Renal pelvis (tissue), 4 donors: Measurements from ENCODE around the gene OR2D2. TPM values are rescaled to one million over a fixed set of nuclear protein-coding genes. Genes with fewer than 3 reads are reported as not detected.
"Not testable (repeated sequence)": the region's sequence is repeated elsewhere in the genome, so short reads cannot be mapped to it uniquely, and the experiment has no call there.

Experiments used
- DNase-seq: peaks from one replicate; pipeline ENCODE4 v3.0.0-alpha.2; 2013
- polyA plus RNA-seq, 3 donors: library from polyadenylated mRNA; unstranded; fragments of 120-200 nt; gene quantifications; one replicate each; pipeline ENCODE4 v1.2.1, GENCODE V29; 2013; ENCODE audit not compliant: insufficient read length in 3 of 3

Gene OR2D2
- polyA plus RNA-seq, 3 donors: not detected

DNA sequence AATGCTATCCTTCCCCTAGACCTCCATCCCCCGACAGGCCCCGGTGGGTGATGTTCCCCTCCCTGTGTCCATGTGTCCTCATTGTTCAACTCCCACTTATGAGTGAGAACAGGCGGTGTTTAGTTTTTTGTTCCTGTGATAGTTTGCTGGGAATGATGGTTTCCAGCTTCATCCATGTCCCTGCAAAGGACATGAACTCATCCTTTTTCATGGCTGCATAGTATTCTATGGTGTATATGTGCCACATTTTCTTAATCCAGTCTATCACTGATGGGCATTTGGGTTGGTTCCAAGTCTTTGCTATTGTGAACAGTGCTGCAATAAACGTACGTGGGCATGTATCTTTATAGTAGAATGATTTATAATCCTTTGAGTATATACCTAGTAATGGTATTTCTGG is 4.6 kb downstream of the OR2D2 start:
- not testable (repeated sequence) for DNase-seq

DNA sequence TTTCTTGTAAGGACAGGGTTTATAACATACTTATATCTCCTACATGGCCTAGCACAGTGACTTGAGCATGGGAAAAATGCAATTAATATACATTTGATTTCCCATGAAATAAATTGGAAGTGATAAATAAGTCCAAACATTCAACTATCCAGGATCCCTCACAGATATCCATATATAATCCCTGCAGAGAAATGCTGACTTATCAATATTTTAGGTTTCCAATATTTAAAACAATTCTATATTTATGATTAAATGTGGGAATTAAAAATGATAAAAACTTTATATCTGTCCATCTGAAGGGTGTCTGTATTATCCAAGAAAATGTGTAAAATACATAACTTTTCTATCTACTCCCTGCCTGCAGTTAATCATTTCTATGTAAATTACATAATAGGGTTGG is 9.5 kb downstream of the OR2D2 start:
- DNase-seq: no peak

DNA sequence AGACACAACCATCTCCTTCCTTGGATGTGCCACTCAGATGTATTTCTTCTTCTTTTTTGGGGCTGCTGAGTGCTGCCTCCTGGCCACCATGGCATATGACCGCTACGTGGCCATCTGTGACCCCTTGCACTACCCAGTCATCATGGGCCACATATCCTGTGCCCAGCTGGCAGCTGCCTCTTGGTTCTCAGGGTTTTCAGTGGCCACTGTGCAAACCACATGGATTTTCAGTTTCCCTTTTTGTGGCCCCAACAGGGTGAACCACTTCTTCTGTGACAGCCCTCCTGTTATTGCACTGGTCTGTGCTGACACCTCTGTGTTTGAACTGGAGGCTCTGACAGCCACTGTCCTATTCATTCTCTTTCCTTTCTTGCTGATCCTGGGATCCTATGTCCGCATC is 15.4 kb downstream of the OR2D2 start:
- DNase-seq: no peak

DNA sequence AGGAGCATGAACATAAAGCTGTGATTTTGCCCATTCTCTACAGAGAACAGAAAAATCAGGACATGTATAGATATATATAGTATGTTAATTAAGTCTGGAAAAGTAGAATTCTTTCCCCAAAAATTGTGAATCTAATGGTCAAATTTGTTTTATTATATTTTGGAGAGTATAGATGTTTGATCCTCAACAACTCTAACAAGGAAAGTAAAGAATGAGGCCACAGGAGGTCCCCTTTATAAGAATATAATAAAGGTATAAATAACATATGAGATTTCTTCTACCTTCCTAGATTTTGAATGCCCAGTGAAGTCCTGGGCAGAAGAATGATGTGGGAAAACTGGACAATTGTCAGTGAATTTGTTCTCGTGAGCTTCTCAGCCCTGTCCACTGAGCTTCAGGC is 16.0 kb downstream of the OR2D2 start, which contains the start of gene OR10A4:
TSS of gene OR10A4 (plus strand) at position 301 of the 400 bp plus-strand sequence. CDS start at position 324, 23 bp downstream.
- no peak for DNase-seq

DNA sequence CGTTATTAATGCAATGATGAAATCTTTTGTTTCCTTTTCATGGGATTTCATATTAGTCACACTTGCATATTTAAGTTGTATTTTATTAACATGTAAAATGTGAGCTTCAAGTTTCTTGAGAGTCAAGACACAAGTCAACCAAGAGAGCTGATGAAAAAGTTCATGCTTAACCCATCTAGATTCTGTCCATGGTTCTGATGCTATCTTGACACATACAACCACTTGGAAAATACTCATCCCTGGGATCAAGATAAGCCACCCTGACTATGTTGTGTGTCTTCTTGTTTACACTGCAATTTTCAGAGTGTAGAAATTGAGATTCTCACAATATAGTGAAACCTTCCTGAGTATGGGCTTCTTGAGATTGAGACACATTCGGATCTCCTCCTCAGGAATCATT is 16.5 kb downstream of the OR2D2 start:
- DNase-seq: no peak

DNA sequence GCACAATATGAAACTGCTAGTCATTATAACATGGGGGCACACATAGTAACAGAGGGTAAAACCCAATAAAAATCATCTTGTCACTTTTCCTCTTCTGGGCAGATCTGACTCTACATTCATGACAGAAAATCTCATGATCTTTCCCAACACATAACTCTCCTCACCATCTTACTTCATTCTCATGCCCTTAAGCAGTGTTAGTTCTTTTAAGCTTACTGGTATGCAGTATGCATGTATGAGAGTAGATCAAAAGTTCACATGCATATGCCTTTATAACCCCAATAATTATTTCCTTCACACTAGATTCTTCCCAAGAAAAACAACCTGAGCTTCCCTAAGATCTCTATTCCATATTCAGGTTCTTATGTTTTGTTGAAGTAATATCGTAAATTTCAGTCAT is 21.0 kb downstream of the OR2D2 start:
- no peak for DNase-seq

DNA sequence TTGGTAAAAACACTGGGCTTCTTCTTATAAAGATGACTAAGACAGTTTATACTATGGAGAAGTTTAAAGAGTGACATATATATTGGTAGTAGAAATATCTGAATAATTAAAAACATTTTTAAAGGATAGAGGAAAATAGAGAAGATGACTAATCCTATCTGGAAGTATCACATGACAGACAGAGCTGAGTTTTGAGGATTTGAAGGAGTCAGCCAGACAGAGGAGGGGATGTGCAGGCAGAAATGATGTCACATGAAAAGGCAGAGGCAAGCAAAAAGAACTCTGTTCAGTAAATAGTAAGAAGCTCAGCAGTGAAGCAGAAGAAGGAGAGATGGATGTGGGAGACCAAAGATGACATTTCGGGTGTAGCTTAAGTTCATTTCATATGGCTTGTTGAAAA is 27.9 kb downstream of the OR2D2 start:
- DNase-seq: no peak

DNA sequence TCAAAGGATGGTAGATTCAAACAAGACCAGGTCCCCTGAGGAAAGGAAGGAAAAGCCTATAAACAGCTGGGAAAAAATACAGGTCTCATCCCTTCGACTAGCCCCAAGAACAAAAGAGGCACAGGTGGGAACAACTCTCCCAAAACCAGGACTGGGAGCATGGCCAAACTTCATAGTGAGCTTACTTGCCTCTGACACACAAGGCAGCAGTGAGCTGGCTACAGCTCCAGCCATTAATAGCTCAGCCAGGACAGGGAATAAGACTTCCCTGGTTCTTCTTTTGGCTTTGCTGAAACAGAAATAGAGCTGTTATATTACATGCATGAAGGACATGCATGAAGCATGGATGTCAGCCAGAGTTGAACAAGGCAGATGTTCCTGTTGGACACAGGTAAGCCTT is 29.3 kb downstream of the OR2D2 start, which contains the start of gene OR10A2:
TSS of gene OR10A2 (plus strand) at position 97 of the 400 bp plus-strand sequence. CDS start 6,698 bp downstream, outside the sequence.
- DNase-seq: no peak

DNA sequence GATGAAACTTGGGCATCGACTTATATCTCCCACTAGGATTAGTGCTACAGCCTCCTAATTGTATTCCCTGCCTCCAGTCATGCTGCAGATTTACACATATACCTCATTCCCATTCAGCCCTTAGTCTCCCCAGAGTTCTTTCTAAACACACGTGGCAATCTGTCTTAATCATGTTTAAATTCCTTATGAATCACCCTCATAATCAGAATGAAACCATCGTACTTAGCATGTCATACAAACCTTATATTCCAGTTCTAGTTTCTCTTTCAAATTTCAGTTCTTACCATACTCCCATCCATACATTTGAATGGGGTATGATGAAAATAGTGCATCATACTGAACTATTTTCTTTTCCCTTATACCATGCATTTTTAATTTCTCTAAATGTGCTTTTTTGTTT is 35.4 kb downstream of the OR2D2 start:
- no peak for DNase-seq

DNA sequence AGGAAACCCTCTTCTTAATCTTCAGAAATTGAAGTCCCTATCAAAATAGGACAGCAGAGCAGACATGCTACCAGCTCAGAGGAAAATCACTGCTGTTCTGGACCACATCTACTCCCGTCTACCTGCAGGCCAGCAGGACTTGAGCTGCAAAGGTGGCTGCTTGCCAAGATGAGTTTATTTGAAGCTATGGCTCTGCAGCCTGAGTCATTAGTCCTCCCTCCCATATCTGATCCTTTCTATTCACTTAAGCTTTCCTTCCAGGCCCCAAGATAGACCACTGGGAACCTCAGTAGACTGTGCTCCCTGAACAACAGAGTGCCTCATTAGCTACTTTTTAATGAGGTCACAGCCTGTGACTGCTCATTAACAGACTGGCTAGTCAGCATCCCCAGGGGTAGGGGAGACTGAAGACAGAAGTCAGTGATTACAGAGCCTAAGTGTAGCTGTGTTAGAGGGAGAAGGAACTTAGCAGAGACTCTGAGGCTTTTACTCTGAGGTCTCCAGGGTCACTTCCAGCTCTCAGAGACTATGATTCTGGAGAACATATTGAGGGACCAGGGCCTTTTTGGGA is 36.2 kb downstream of the OR2D2 start:
- DNase-seq: no peak

DNA sequence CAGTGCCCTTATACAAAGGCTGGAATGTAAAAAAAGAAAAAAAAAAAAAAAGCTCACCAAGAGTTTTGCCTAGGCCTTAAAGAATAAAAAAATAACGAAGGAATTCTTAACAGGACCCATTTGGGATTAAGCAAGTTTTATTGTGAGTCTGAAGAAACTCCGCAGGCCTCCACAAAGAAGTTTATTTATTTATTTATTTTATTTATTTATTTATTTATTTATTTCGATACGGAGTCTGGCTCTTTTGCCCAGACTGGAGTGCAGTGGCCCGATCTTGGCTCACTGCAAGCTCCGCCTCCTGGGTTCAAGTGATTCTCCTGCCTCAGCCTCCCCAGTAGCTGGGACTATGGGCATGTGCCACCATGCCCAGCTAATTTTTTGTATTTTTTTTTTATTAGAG is 37.5 kb downstream of the OR2D2 start:
- DNase-seq: not testable (repeated sequence)

DNA sequence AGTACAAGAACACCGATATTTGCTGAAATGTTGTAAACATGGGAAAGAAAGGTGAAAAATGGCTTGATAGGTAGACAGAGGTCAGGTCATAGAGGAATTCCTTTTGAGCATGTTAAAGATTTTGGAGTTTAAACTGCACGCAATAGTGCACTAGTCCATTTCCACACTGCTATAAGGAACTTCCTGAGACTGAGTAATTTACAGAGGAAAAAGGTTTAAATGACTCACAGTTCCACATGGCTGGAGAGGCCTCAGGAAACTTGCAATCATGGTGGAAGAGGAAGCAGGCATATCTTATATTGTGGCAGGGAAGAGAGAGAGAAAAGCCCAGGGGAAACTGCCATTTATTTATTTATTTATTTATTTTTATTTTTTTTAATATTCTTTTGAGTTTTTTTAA is 41.8 kb downstream of the OR2D2 start:
- no peak for DNase-seq

DNA sequence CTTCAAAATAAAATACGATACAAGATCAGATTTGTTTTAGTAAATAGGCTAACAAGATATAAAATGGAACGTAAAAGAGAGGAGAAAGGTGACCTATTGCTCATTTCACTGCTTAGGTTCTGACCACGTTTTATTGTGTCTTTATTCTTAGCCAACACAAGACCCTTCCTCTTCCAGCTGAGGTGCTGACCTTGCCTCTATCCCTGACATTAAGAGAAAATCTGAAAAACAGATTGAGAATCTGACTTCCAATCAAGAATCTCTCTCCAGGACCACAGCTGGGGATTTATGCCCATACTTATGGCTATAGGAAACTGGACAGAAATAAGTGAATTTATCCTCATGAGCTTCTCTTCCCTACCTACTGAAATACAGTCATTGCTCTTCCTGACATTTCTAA is 46.9 kb downstream of the OR2D2 start, which contains the start of gene OR10A5:
TSS of gene OR10A5 (plus strand) at position 301 of the 400 bp plus-strand sequence. CDS start at position 301, 0 bp downstream.
- DNase-seq: no peak

DNA sequence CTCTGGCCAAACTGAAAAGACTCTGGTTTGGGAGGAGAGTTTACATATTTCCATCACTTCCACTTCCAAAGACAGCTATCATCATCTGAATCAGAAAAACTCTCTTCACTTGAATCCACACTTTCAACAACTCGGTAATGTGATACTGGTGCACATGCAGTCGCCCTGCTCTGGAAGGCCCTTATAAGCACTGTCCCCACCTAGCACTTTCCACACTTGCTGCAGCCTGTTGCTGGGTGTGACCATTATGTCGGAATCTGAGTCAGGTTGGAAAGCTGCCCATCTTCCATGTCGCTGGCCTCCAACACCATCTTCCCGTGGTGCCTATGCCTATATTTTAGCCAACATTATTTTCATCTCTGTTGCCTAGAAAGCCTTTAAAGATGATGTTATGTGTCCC is 47.9 kb downstream of the OR2D2 start:
- no peak for DNase-seq

DNA sequence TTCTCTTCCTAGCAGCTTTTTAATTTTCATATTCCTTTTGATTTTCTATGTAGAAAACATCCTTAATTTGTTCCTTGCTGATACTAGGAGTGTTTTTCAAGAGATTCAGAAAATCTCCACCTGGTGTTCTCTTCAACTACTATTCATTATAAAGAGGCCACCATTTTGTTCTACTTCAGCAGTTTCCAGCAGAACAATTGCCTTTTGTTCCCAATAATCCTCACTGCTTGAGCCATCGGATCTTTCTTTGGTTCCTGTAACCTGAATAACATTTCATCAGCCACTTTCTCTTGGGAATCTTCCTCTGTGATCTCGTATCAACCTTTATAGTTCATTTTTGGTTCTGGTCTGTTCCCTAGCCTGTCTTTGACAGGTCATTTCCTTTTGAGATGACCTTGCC is 48.6 kb downstream of the OR2D2 start:
- DNase-seq: no peak

DNA sequence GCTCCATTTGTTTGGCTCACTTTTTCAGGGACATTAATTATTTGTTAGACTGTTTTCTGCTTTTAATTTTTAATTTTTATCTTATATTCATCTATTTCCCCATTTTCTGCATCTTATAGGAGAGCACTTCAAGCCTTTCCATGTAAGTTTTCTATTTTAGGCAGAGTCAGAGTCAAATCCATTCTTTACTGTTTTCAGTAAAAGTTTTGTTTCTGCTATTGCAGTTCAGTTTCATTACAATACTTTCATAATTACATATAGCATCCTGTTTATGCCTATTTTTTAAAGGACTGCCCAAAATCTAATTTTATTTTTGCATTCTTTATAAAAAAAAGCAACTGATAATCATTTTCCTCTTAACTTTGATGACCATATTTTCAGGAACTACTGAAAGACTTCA is 50.6 kb downstream of the OR2D2 start:
- no peak for DNase-seq

Other genes starting within 250 kb of the OR2D2 start
- 10 to 100 TPM; 30.7 to 41.7 (median 40.5) TPM for gene DCHS1, start 236.7 kb downstream of the OR2D2 start, polyA plus RNA-seq
- 10 to 100 TPM; 68.0 to 88.5 (median 79.3) TPM for gene MRPL17, start 209.2 kb downstream of the OR2D2 start, polyA plus RNA-seq
- under 1 TPM in 2 of 3 donors, not detected in 1; 0.07 to 0.08 TPM for gene OR2AG2, start 120.5 kb downstream of the OR2D2 start, polyA plus RNA-seq
- under 1 TPM in 2 of 3 donors, not detected in 1; 0.01 to 0.09 TPM for gene OR2AG1, start 109.5 kb downstream of the OR2D2 start, polyA plus RNA-seq
- not detected for gene OR6A2, start 92.8 kb downstream of the OR2D2 start, polyA plus RNA-seq
- not detected for gene OR10A5, start 46.8 kb downstream of the OR2D2 start, polyA plus RNA-seq
- gene OR10A2, start 29.4 kb downstream of the OR2D2 start, polyA plus RNA-seq: under 1 TPM in 2 of 3 donors, not detected in 1; 0.05 to 0.09 TPM
- gene OR10A4, start 15.9 kb downstream of the OR2D2 start, polyA plus RNA-seq: not detected
- gene OR2D3, start 28.5 kb upstream of the OR2D2 start, polyA plus RNA-seq: not detected
- 1 to 10 TPM; 2.9 to 4.4 (median 3.0) TPM for gene ZNF215, start 33.9 kb upstream of the OR2D2 start, polyA plus RNA-seq
- gene ZNF214, start 127.8 kb upstream of the OR2D2 start, polyA plus RNA-seq: 10 to 100 TPM; 11.5 to 12.6 (median 11.9) TPM
- under 1 TPM; 0.56 to 0.99 (median 0.77) TPM for gene NLRP14, start 128.0 kb upstream of the OR2D2 start, polyA plus RNA-seq
- under 1 TPM; 0.07 to 0.24 (median 0.12) TPM for gene RBMXL2, start 196.5 kb upstream of the OR2D2 start, polyA plus RNA-seq